ENCODE measurements around the gene SPACDR. TPM values are rescaled to one million over a fixed set of nuclear protein-coding genes. Genes with fewer than 3 reads are reported as not detected.

The SPACDR gene
- total RNA-seq, 4 donors from 2014 or later, result 0.53 TPM; not detected in 3

- Histone ChIP-seq H3K36me3 (no peaks in the 10 kb centered on the region), H3K9me3 (no peaks in the 10 kb centered on the region), H3K27ac (no peak overlapping the region), H3K4me1 (peaks cover 14% of the 10 kb centered on the region), H3K27me3 (peaks cover 5% of the 10 kb centered on the region), H3K4me3 (no peak overlapping the region)
- no peak for DNase-seq (ENCODE audit: low spot score in 2 of 2)
- TF ChIP-seq, protein P1, sequence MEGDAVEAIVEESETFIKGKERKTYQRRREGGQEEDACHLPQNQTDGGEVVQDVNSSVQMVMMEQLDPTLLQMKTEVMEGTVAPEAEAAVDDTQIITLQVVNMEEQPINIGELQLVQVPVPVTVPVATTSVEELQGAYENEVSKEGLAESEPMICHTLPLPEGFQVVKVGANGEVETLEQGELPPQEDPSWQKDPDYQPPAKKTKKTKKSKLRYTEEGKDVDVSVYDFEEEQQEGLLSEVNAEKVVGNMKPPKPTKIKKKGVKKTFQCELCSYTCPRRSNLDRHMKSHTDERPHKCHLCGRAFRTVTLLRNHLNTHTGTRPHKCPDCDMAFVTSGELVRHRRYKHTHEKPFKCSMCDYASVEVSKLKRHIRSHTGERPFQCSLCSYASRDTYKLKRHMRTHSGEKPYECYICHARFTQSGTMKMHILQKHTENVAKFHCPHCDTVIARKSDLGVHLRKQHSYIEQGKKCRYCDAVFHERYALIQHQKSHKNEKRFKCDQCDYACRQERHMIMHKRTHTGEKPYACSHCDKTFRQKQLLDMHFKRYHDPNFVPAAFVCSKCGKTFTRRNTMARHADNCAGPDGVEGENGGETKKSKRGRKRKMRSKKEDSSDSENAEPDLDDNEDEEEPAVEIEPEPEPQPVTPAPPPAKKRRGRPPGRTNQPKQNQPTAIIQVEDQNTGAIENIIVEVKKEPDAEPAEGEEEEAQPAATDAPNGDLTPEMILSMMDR (IDR thresholded peaks at IDR 0.05), result no peak
- TF ChIP-seq POLR2A (IDR thresholded peaks at IDR 0.05), result no peak
- WGBS, result 94% methylated on average over 5 of the region's 5 CpGs
These were observed 27.1 kb upstream of the SPACDR start for GRCh38 chr7:100491192-100491578.

DNA sequence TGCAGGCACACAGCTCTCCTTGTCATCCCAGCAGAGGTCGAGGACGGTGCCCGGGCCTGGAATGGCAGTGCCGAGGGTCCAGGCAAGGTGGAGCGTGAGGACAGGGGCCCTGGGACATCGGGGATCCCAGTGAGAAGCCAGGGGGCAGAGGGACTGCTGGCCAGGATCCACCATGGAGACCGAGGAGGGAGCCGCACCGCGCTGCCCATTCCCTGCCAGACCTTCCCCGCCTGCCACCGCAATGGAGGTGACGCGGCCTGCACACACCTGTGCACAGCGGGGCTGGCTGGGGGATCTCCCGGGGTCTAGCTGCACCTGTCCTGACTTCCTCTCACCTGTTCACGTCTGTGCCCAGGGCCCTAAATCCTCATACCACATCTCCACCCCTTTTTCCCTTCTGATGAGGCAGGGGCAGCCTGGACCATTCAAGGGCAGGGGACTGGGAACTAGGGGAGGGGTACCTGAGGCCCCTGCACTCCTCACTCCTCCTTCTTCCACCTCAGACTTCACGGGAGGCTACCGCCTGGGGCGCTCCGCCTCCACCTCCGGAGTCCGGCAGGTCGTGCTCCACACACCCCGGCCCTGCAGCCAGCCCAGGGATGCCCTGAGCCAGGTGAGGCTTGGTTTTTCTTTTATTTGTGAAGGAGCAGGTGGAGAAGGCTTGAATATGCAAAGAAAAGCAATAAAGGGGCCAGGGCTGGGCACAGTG is 26.6 kb upstream of the SPACDR start:
- 93% methylated on average over 5 of the region's 25 CpGs for WGBS
- DNase-seq (ENCODE audit: low spot score in 2 of 2), result no peak

GRCh38 chr7:100489824-100490223 is 25.8 kb upstream of the SPACDR start:
- Histone ChIP-seq H3K4me1 (peaks cover 17% of the 10 kb centered on the region), H3K36me3 (no peaks in the 10 kb centered on the region), H3K9me3 (no peaks in the 10 kb centered on the region), H3K27me3 (peaks cover 5% of the 10 kb centered on the region), H3K27ac (no peak overlapping the region), H3K4me3 (no peak overlapping the region)
- WGBS, result 53% methylated on average over 5 of the region's 9 CpGs
- no peak for TF ChIP-seq POLR2A (IDR thresholded peaks at IDR 0.05)
- TF ChIP-seq EP300 (IDR thresholded peaks at IDR 0.05), result no peak
- DNase-seq (ENCODE audit: low spot score in 2 of 2), result no peak

More for the DNA sequence above, 26.6 kb upstream of the SPACDR start:
- no peak overlapping the region for H3K27ac ChIP-seq
- H3K4me1 ChIP-seq, result peaks cover 14% of the 10 kb centered on the region
- H3K4me3 ChIP-seq, result no peak overlapping the region
- H3K27me3 ChIP-seq, result peaks cover 5% of the 10 kb centered on the region
- H3K36me3 ChIP-seq, result no peaks in the 10 kb centered on the region
- TF ChIP-seq, protein P1 (IDR thresholded peaks at IDR 0.05), result no peak
- TF ChIP-seq POLR2AphosphoS5 (IDR thresholded peaks at IDR 0.05) (no peak), EP300 (IDR thresholded peaks at IDR 0.05) (no peak), POLR2A (IDR thresholded peaks at IDR 0.05) (no peak)
- no peaks in the 10 kb centered on the region for H3K9me3 ChIP-seq

GRCh38 chr7:100489121-100489520 is 25.1 kb upstream of the SPACDR start:
- Histone ChIP-seq H3K27ac (no peak overlapping the region), H3K27me3 (peaks cover 5% of the 10 kb centered on the region), H3K4me3 (no peak overlapping the region), H3K4me1 (peaks cover 16% of the 10 kb centered on the region), H3K9me3 (no peaks in the 10 kb centered on the region), H3K36me3 (no peaks in the 10 kb centered on the region)
- DNase-seq (ENCODE audit: low spot score in 2 of 2), result no peak
- TF ChIP-seq POLR2A (IDR thresholded peaks at IDR 0.05), result no peak
- no peak for TF ChIP-seq POLR2AphosphoS5 (IDR thresholded peaks at IDR 0.05)
- TF ChIP-seq EP300 (IDR thresholded peaks at IDR 0.05), result no peak
- TF ChIP-seq, protein P1 (IDR thresholded peaks at IDR 0.05), result no peak
- 68% methylated on average over 2 of the region's 10 CpGs for WGBS

- DNase-seq (ENCODE audit: low spot score in 2 of 2), result no peak
- TF ChIP-seq EP300 (IDR thresholded peaks at IDR 0.05), result no peak
- no peak for TF ChIP-seq POLR2AphosphoS5 (IDR thresholded peaks at IDR 0.05)
- TF ChIP-seq POLR2A (IDR thresholded peaks at IDR 0.05), result no peak
- TF ChIP-seq, protein P1 (IDR thresholded peaks at IDR 0.05), result no peak
- no peaks in the 10 kb centered on the region for H3K36me3 ChIP-seq
- no peak overlapping the region for H3K4me3 ChIP-seq
- 95% methylated on average over 22 of the region's 44 CpGs for WGBS
- H3K9me3 ChIP-seq, result no peaks in the 10 kb centered on the region
- H3K4me1 ChIP-seq, result peaks cover 16% of the 10 kb centered on the region
- no peak overlapping the region for H3K27ac ChIP-seq
- H3K27me3 ChIP-seq, result peaks cover 2% of the 10 kb centered on the region
These were observed 24.5 kb upstream of the SPACDR start for GRCh38 chr7:100488333-100489095.

Data from suprapubic skin (tissue), 4 donors.